22Rv1 (cell line): ENCODE results near the gene NCOA3.
"Not testable (repeated sequence)": the region's sequence is repeated elsewhere in the genome, so short reads cannot be mapped to it uniquely, and the experiment has no call there.

Source experiments
- H3K27ac ChIP-seq: fragments of 450-650 bp; 2 replicates; pipeline ENCODE4 v1.5.1; 2017
- ZFX ChIP-seq: fragments of 450-650 bp; IDR thresholded peaks from 2 replicates; pipeline ENCODE4 v1.6.1; 2017; ENCODE audit warnings: antibody characterized with exemption, borderline replicate concordance
- TF ChIP-seq, protein P1 (sequence below): fragments of 450-650 bp; IDR thresholded peaks from 2 replicates; pipeline ENCODE4 v1.5.1; 2017; ENCODE audit warnings: mild to moderate bottlenecking

Gene NCOA3

DNA sequence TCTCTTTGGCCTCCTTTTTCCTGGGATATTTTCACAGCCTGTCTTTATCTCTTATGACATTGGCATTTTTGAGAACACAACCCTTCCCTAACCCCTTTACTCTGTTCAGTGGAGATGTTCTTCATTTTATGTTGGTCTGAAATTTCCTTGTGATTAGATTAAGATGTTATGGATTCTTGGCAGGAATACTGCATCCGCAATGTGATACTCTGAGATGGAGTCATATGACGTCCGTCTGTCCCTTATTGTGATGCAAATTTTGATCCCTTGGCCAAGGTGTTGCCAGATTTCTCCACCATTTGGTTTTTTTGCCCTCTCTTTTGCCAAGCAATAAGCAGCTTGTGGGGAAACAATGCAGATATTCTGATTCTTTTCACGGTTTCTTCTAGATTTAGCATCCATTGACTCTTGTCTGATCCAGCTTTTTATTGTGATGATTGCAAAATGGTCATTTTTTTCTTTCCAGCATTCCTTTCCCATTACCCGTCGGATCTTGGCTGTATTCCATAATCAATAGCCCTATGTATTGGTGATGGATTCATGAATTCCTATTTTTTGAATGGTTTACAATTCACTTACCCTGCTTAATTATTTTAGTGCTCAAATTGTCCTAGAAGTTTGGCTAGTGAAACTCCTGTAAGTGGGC is 85.1 kb downstream of the NCOA3 start:
- no peak overlapping the region for H3K27ac ChIP-seq

DNA sequence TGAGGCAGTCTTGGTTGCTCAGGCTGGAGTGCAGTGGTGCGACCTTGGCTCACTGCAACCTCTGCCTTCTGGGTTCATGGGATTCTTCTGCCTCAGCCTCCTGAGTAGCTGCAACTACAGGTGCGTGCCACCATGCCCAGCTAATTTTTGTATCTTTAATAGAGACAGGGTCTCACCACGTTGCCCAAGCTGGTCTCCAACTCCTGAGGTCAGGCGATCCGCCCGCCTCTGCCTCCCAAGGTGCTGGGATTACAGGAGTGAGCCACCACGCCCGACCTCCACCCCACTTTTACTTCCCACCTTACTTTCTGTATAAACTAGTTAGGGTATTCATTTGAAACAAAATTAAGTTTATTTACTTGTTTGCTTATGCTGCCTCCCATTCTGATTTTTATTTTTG is 86.5 kb downstream of the NCOA3 start:
- no peak overlapping the region for H3K27ac ChIP-seq
- no peak for TF ChIP-seq ZFX
- TF ChIP-seq, protein P1, sequence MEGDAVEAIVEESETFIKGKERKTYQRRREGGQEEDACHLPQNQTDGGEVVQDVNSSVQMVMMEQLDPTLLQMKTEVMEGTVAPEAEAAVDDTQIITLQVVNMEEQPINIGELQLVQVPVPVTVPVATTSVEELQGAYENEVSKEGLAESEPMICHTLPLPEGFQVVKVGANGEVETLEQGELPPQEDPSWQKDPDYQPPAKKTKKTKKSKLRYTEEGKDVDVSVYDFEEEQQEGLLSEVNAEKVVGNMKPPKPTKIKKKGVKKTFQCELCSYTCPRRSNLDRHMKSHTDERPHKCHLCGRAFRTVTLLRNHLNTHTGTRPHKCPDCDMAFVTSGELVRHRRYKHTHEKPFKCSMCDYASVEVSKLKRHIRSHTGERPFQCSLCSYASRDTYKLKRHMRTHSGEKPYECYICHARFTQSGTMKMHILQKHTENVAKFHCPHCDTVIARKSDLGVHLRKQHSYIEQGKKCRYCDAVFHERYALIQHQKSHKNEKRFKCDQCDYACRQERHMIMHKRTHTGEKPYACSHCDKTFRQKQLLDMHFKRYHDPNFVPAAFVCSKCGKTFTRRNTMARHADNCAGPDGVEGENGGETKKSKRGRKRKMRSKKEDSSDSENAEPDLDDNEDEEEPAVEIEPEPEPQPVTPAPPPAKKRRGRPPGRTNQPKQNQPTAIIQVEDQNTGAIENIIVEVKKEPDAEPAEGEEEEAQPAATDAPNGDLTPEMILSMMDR, result no peak

More for the DNA sequence above, 85.1 kb downstream of the NCOA3 start:
- TF ChIP-seq ZFX, result no peak
- TF ChIP-seq, protein P1, result no peak

DNA sequence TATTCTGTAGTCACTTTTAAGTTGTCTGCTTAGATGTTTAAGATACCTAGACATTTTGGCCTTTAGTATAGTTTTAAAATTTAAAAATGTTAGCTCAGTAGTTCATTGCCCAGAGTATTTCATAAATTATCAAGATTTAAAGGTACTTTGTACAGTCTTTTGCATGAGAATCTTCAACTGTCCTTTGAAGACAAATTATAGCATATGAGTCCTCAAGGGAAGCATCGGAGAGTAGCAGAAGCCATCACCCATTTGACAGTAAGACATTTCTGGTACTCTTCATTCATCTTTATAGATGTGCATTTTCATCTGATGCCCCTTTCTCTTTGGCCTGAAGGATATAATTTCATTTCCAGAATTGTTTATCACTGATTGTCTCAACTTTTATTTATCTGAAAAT is 89.5 kb downstream of the NCOA3 start:
- TF ChIP-seq, protein P1, result no peak
- TF ChIP-seq ZFX, result no peak
- H3K27ac ChIP-seq, result no peak overlapping the region

DNA sequence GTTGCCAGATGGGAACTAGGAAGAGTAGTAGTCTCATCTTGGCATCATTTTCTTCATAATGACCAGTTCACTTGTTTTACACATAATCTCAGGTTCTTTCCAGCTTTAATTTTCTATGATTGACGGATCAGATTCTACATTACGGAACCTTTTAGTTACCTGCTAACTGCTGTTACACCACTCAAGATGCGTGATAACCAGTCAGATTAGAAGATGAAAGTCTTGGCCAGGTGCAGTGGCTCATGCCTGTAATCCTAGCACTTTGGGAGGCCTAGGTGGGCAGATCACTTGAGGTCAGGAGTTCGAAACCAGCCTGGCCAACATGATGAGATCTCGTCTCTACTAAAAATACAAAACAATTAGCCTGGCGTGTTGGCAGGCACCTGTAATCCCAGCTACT is 92.5 kb downstream of the NCOA3 start:
- TF ChIP-seq ZFX, result no peak
- TF ChIP-seq, protein P1, result no peak
- no peak overlapping the region for H3K27ac ChIP-seq

DNA sequence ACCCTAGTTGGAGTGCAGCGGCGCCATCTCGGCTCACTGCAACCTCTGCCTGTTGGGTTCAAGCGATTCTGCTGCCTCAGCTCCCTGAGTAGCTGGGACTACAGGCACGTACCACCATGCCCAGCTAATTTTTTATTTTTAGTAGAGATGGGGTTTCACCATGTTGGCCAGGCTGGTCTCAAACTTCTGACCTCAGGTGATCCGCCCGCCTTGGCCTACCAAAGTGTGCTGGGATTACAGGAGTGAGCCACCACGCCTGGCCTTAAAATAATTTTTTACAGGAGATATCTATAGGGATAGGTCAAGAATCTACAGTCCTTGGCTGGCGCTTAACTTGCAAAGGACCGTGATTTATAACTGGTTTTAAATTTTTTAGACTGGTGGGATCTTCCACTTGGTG is 93.5 kb downstream of the NCOA3 start:
- not testable (repeated sequence) for H3K27ac ChIP-seq

DNA sequence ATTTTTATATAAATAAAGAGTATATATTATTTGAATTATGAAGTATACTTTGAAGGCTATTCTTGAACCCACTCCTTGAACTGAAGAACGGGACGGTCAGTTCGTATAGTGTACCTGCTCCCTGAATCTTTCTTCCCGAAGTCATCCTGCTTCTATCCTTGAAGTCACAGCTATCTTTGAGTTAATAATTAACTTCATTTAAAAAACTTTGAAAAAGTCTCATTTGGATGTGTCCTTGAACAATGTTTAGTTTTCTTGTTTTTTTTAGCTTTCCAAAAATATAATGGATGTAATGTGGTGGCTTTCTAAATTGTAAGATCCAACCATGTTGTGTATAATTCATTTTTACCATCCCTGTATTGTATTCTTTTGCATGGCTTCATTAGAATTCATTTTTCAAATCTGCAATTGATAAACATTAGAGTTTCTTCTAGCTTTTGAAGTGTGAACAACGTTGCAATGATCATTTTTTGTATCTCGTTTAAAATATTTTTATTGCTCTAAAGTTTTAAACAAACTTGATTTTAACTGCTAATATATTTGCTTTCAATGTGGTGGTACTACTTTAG is 94.4 kb downstream of the NCOA3 start:
- TF ChIP-seq ZFX, result no peak
- TF ChIP-seq, protein P1, result no peak
- no peak overlapping the region for H3K27ac ChIP-seq

DNA sequence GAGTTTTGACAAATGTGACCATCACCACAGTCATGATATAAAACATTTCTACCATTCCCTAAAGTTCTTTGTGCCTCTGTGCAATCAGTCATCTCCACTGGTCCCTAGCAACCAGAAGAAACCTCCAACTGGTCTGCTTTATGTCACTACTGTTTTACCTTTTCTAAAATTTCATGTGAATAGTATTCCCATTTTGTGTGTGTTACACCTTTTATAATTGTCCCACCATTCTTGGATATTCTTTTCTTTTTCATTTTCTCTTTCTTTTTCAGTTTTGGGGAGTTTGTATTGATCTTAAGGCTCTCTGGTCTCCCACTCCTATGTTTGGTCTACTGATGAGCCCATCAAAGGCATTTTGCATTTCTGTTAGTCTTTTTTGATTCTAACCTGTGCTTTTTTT is 95.4 kb downstream of the NCOA3 start:
- TF ChIP-seq, protein P1, result no peak
- TF ChIP-seq ZFX, result no peak
- H3K27ac ChIP-seq, result no peak overlapping the region
